Stimulated activated CD8-positive, alpha-beta memory T cell treated with anti-CD3 and anti-CD28 coated beads, Interleukin-15, amount 100 ng/mL, for 1 hour (primary cell): ENCODE data around the gene USP34.
A peak's percentile ranks its signal among the peaks of the same experiment; 100 is the strongest.
"Not testable (repeated sequence)": the region's sequence is repeated elsewhere in the genome, so short reads cannot be mapped to it uniquely, and the experiment has no call there.

Experiments
- DNase-seq: peaks from one replicate; pipeline ENCODE4 v3.0.0-alpha.2; 2020; ENCODE audit warnings: low read depth

The USP34 gene

GRCh38 chr2:61149074-61149473 is 321.8 kb downstream of the USP34 start:
- DNase-seq, result no peak

- DNase-seq, result not testable (repeated sequence)
Observed at GRCh38 chr2:61148091-61148490, 322.8 kb downstream of the USP34 start.

- no peak for DNase-seq
Observed at GRCh38 chr2:61145990-61146389, 324.9 kb downstream of the USP34 start.

- DNase-seq, result peak; percentile 86
Observed at GRCh38 chr2:61144697-61145268, 326.1 kb downstream of the USP34 start.

GRCh38 chr2:61141151-61141550 is 329.7 kb downstream of the USP34 start:
- no peak for DNase-seq

GRCh38 chr2:61138859-61139258 is 332.0 kb downstream of the USP34 start:
- DNase-seq, result no peak
